Muscle layer of duodenum (tissue), 2 donors: Measurements from ENCODE around the gene TAS2R14.

Experiments used
- H3K27ac ChIP-seq: one replicate; pipeline ENCODE4 v1.7.0; 2013; ENCODE audit warnings: mild to moderate bottlenecking, low read length
- H3K27me3 ChIP-seq: one replicate; pipeline ENCODE4 v1.7.0; 2013; ENCODE audit warnings: low read depth, mild to moderate bottlenecking, control low read depth, low read length
- H3K36me3 ChIP-seq, 2 donors: one replicate each; pipeline ENCODE4 v1.7.0; 2013; ENCODE audit warnings: low read length in 2 of 2, control low read depth in 1 of 2, mild to moderate bottlenecking in 1 of 2; ENCODE audit not compliant: insufficient read depth in 2 of 2, control insufficient read depth in 1 of 2
- H3K4me1 ChIP-seq, 2 donors: one replicate each; pipeline ENCODE4 v1.7.0; 2013; ENCODE audit warnings: low read length in 2 of 2, mild to moderate bottlenecking in 2 of 2, control low read depth in 1 of 2, moderate library complexity in 1 of 2; ENCODE audit not compliant: insufficient read depth in 2 of 2, control insufficient read depth in 1 of 2
- H3K4me3 ChIP-seq, 2 donors: one replicate each; pipeline ENCODE4 v1.7.0; 2013; ENCODE audit warnings: low read length in 2 of 2, low read depth in 1 of 2, mild to moderate bottlenecking in 1 of 2
- H3K9me3 ChIP-seq, 2 donors: one replicate each; pipeline ENCODE4 v1.7.0; 2013; ENCODE audit warnings: low read length in 2 of 2, control low read depth in 1 of 2, mild to moderate bottlenecking in 1 of 2; ENCODE audit not compliant: control insufficient read depth in 1 of 2
- donor health status: healthy.

Gene TAS2R14

GRCh38 chr12:10952645-10953044, 13.6 kb upstream of the TAS2R14 start:
- H3K4me3 ChIP-seq, result no peak overlapping the region
- no peaks in the 10 kb centered on the region for H3K27me3 ChIP-seq
- H3K36me3 ChIP-seq, result no peaks in the 10 kb centered on the region
- no peaks in the 10 kb centered on the region for H3K9me3 ChIP-seq
- no peaks in the 10 kb centered on the region for H3K4me1 ChIP-seq
- no peak overlapping the region for H3K27ac ChIP-seq

- Histone ChIP-seq H3K27me3 (no peaks in the 10 kb centered on the region), H3K4me1 (no peaks in the 10 kb centered on the region), H3K9me3 (no peaks in the 10 kb centered on the region), H3K27ac (no peak overlapping the region), H3K4me3 (no peak overlapping the region), H3K36me3 (no peaks in the 10 kb centered on the region)
Observed at GRCh38 chr12:10943167-10943566, 4.1 kb upstream of the TAS2R14 start.

- H3K4me1 ChIP-seq, result no peaks in the 10 kb centered on the region
- H3K9me3 ChIP-seq, result no peaks in the 10 kb centered on the region
- no peak overlapping the region for H3K4me3 ChIP-seq
- no peak overlapping the region for H3K27ac ChIP-seq
- H3K27me3 ChIP-seq, result no peaks in the 10 kb centered on the region
- H3K36me3 ChIP-seq, result no peaks in the 10 kb centered on the region
Observed at GRCh38 chr12:10941916-10942607, 3.0 kb upstream of the TAS2R14 start.

- Histone ChIP-seq H3K36me3 (no peaks in the 10 kb centered on the region), H3K9me3 (no peaks in the 10 kb centered on the region), H3K27ac (no peak overlapping the region), H3K4me1 (no peaks in the 10 kb centered on the region), H3K27me3 (no peaks in the 10 kb centered on the region), H3K4me3 (no peak overlapping the region)
Observed at GRCh38 chr12:10941369-10941768, 2.3 kb upstream of the TAS2R14 start.

- Histone ChIP-seq H3K4me3 (no peak overlapping the region), H3K27me3 (no peaks in the 10 kb centered on the region), H3K27ac (no peak overlapping the region), H3K4me1 (no peaks in the 10 kb centered on the region), H3K9me3 (no peaks in the 10 kb centered on the region), H3K36me3 (no peaks in the 10 kb centered on the region)
Observed at GRCh38 chr12:10940389-10940788, 1.3 kb upstream of the TAS2R14 start.

- H3K4me1 ChIP-seq, result no peaks in the 10 kb centered on the region
- no peaks in the 10 kb centered on the region for H3K9me3 ChIP-seq
- H3K27ac ChIP-seq, result no peak overlapping the region
- H3K27me3 ChIP-seq, result no peaks in the 10 kb centered on the region
- H3K36me3 ChIP-seq, result no peaks in the 10 kb centered on the region
- H3K4me3 ChIP-seq, result no peak overlapping the region
Observed at GRCh38 chr12:10936506-10936905, 2.6 kb downstream of the TAS2R14 start.

GRCh38 chr12:10928746-10929286, 10.2 kb downstream of the TAS2R14 start, which contains the start of gene PRH2:
PRH2 (plus strand) TSS chr12:10929236; CDS start chr12:10929274, 38 bp downstream.
- H3K27me3 ChIP-seq, result no peaks in the 10 kb centered on the region

GRCh38 chr12:10926269-10926668, 12.8 kb downstream of the TAS2R14 start:
- Histone ChIP-seq H3K27me3 (no peaks in the 10 kb centered on the region), H3K27ac (no peak overlapping the region), H3K36me3 (no peaks in the 10 kb centered on the region), H3K4me1 (no peaks in the 10 kb centered on the region), H3K9me3 (no peaks in the 10 kb centered on the region), H3K4me3 (no peak overlapping the region)

More at GRCh38 chr12:10928746-10929286, 10.2 kb downstream of the TAS2R14 start, which contains the start of gene PRH2:
- Histone ChIP-seq H3K4me1 (no peaks in the 10 kb centered on the region), H3K36me3 (no peaks in the 10 kb centered on the region), H3K9me3 (no peaks in the 10 kb centered on the region), H3K4me3 (no peak within 1 kb of the TSS), H3K27ac (no peak within 1 kb of the TSS)

- Histone ChIP-seq H3K36me3 (no peaks in the 10 kb centered on the region), H3K4me1 (no peaks in the 10 kb centered on the region), H3K27ac (no peak overlapping the region), H3K27me3 (no peaks in the 10 kb centered on the region), H3K9me3 (no peaks in the 10 kb centered on the region), H3K4me3 (no peak overlapping the region)
Observed at GRCh38 chr12:10919809-10920208, 19.3 kb downstream of the TAS2R14 start.

- Histone ChIP-seq H3K9me3 (peaks cover 0 to 5% of the 10 kb centered on the region in 2 donors), H3K4me3 (no peak overlapping the region), H3K27me3 (no peaks in the 10 kb centered on the region), H3K36me3 (no peaks in the 10 kb centered on the region), H3K4me1 (no peaks in the 10 kb centered on the region), H3K27ac (no peak overlapping the region)
Observed at GRCh38 chr12:10910380-10910779, 28.7 kb downstream of the TAS2R14 start.

GRCh38 chr12:10909462-10909861, 29.6 kb downstream of the TAS2R14 start, which contains the start of gene TAS2R13:
TAS2R13 (minus strand) TSS chr12:10909562; CDS start chr12:10909298, 264 bp downstream.
- no peaks in the 10 kb centered on the region for H3K36me3 ChIP-seq
- no peak within 1 kb of the TSS for H3K4me3 ChIP-seq
- H3K4me1 ChIP-seq, result no peaks in the 10 kb centered on the region

More at GRCh38 chr12:10909462-10909861, 29.6 kb downstream of the TAS2R14 start, which contains the start of gene TAS2R13:
- Histone ChIP-seq H3K9me3 (peaks cover 4 to 10% of the 10 kb centered on the region in 2 donors), H3K27me3 (no peaks in the 10 kb centered on the region), H3K27ac (no peak within 1 kb of the TSS)
